Activated CD8-positive, alpha-beta memory T cell treated with anti-CD3 and anti-CD28 coated beads, Interleukin-2, amount 50 U/mL, for 24 hours (primary cell): ENCODE results near the gene STK32C.
"Not testable (repeated sequence)": the region's sequence is repeated elsewhere in the genome, so short reads cannot be mapped to it uniquely, and the experiment has no call there.

ENCODE experiments used
- DNase-seq: peaks from one replicate; pipeline ENCODE4 v3.0.0-alpha.2; 2020; ENCODE audit errors: extremely low read depth

STK32C gene

DNA sequence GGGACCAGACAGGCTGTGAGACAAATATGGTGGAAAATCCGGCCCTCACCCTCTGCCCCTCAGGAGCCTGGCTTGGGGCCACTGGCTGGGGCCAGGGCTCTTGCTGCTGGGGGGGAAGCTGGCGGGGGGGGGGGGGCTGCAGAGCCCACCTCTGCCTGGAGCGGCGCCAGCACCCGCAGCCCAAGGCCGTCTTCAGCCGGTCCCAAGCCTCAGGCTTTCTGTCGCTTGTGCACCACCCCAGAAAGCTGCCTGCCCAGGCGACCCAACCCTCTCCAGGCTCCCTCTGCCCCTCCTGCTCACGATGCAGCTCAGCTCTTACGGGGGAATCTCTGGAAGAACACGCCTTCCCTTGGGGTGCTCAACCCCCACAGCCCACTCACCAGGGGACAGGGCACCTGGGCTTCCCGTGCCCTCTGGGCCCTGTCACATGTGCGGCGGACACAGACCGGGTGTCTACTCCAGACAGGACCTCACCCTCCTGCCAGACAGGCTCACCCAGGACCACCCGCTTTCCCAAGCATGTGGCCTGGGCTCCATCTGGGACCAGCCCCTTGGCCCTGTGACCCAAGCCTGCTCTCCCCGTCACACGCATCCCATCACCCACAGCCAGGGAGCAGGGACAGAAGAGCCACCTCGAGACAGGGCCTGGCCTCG is 77.1 kb downstream of the STK32C start:
- DNase-seq, result no peak

DNA sequence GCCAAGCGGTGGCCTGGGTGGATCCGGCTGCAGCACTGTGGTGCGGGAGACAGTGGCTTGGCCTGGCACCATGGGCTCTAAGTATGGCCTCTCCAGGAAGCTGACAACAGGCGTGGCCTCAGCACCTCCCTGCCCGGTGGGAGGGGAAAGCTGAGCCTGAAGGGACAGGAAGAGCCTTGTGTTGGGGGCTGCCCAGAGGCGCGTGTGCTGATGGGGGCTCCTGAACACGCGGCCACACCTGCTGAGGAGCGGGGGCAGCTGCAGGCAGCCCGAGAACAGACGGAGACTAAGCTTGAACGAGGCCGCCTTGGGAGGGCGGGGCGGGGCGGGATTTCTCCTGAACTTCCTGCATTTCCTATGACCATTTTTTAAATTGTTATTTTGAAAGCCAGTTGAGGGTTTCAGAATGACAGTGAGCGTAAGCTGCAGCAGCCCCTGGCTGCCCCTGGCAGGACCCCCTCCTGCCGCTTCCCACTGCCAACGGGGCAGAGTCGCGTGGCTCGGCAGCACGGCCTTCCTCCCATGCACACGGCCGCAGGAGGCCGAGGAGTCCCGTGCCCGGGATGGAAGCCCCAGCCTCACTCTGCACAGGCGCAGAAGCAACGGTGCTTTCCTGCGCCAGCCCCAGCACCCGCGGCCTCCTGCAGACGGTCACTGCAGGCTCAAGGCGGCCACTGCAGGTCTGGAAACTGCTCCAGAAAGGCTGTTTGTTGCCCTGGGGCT is 77.8 kb downstream of the STK32C start:
- no peak for DNase-seq

GRCh38 chr10:132229096-132229495 is 78.7 kb downstream of the STK32C start:
- no peak for DNase-seq

DNA sequence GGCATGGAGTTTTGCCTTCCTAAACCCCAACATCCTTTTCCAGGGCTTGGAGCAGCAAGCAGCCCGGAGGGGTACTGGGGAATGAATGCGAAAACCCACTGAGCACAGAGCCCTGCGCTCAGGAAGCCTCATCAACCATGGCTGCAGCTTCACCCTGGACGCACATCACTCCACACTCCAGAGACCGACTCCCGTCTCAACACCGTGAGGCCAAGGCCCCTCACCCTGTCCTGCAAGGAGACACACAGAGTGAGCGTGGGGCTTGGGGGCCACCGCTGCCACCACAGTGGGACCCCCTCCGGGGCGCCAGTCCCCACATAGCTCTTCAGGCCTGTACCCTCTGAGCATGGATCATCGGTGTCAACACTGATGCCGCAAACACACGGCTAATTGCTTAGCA is 79.1 kb downstream of the STK32C start:
- DNase-seq, result no peak

- DNase-seq, result no peak
Observed at GRCh38 chr10:132227851-132228390, 79.8 kb downstream of the STK32C start.

GRCh38 chr10:132226586-132227405 is 81.0 kb downstream of the STK32C start:
- no peak for DNase-seq

DNA sequence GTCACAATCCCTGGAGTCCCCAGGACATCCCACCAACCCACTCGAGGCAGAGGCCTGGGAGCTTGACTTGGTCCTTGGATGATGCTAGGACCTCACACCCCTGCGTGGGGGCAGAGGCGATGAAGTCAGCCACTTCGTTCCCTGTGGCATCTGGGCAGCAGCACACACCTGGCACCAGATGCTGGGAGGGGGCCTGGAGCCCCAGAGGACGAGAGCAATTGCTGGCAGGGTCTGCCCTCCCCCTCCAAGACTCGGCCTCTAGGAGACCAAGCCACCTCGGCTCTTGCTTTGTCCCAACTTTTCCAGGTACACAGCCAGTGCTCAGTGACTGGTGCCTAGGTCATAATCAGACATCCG is 81.9 kb downstream of the STK32C start:
- no peak for DNase-seq

GRCh38 chr10:132225073-132225848 is 82.5 kb downstream of the STK32C start:
- DNase-seq, result no peak

GRCh38 chr10:132224343-132225072 is 83.2 kb downstream of the STK32C start:
- DNase-seq, result no peak

GRCh38 chr10:132223611-132224342 is 84.0 kb downstream of the STK32C start:
- DNase-seq, result no peak

DNA sequence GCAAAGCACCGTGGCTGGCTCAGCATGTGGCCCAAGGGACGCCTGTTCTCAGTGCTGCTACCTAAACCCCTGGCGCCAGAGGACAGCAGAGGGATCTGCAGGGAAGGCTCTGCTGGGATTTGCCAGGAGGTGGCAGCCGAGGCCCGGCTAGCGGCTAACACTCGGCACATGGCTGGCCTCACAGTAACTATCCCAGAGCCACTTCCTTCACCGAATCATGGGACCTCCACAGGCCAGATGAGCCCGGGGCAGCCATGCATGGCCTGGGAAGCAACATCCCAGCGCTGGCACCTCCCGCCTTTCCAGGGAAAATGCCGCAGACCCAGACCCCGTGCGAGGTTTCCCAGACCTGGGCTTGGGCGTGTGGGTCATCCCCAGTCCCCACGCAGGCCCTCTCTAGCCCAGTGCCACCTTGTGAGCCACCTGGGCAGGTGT is 84.6 kb downstream of the STK32C start:
- DNase-seq, result peak; percentile 12

DNA sequence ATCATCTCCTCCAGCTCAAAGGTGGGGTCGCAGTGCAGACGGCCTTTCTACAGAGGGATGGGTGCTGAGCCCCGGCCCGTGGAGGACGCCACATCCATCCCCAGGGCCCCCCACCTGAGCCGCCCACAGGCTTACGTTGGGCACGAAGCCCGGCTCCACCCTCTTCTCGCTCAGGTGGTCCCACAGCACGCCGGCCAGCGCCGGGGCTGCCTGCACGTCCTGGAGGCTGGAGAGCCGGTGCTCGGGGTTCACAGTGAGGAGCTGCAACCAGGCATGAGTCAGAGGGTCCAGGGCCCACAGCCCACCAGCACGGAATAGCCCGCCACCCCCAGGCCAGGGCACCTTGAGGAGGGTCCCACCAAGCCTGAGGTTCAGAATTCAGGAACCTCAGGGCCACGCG is 85.0 kb downstream of the STK32C start:
- no peak for DNase-seq

DNA sequence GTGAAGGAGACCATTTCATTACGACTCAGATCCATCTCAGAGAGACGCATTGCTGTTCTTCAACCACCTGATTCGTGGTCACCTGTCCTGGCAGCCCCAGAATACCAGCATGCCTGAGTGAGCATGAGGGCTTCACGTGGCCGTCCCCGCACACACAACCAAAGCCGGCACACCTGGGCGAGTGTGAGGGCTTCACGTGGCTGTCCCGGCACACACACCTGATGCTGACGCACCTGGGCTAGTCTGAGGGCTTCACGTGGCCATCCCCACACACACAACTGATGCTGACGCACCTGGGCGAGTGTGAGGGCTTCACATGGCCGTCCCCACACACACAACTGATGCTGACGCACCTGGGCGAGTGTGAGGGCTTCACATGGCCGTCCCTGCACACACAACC is 86.8 kb downstream of the STK32C start:
- DNase-seq, result not testable (repeated sequence)

GRCh38 chr10:132220061-132220460 is 87.7 kb downstream of the STK32C start:
- DNase-seq, result no peak

DNA sequence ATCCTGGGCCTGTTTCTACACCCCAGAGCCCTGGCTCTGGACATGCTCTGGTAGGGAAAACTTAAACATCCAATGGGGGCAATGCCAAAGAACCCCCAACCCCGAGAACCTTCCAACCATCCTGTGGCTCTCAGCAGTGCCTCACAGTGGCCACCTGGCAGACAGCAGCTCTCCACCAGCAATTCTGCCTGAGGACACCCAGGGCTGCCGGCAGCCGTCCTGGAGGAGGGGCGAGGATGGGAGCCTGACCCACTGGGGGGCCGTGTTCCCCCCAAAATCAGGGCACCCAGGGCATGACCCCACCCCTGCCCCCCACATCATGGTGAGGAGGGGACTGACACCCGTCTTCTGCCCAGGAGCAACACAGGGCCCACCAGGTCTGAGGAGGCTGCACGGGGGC is 88.3 kb downstream of the STK32C start:
- no peak for DNase-seq

- DNase-seq, result not testable (repeated sequence)
Observed at GRCh38 chr10:132216441-132216840, 91.3 kb downstream of the STK32C start.

DNA sequence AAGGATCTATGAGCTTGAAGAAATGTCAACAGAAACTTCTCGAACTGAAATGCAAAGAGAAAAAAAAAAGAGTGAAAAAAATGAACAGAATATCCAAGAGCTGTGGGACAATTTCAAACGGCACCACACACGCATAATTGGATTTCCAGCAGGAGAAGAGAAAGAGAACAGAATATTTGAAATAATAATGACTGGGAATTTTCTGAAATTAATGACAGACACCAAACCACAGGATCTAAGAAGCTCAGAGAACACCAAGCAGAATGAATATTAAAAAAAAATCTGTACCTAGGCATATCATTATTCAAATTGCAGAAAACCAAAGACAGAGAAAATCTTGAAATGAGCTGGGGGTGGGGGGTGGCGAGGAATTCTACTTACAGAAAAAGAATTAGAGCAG is 93.8 kb downstream of the STK32C start:
- no peak for DNase-seq

DNA sequence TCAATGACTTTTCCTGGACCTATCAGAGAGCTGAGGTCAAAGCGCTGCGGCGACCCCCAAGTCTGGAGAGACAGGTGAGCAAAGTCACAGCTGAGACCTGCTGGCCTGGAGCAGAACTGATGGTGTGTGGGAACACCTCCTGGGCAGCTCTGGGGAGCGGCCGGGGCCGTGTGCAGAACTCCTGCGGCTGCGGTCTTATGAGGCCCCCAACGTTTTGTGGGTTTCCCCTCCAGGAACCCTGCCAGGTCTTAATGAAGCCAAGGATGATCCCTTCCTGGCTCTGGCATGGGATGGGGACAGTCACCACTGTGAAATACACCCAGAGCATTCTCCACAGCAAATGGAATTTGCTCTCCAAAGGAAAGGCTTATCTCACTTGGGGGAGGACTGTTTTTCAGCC is 94.9 kb downstream of the STK32C start:
- DNase-seq, result no peak

DNA sequence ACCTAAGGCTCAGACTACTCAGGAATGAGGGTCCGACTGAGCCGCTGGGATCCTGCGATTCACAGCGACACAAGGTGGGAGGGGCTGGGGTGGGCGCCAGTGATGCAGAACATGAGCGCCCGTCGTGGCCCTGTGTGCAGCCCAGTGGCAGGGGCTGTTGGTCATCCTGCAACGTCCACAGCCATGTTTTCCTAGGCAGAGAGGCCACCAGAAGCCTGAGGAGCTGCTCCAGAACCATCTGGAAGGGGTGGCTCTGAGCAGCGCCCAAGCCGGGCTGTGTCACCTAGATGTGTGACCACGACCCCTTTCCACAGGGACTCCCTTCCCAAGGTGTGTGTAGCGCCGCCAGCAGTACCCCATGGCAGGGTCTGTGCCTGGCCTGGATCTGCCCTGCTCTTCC is 96.5 kb downstream of the STK32C start:
- no peak for DNase-seq

DNA sequence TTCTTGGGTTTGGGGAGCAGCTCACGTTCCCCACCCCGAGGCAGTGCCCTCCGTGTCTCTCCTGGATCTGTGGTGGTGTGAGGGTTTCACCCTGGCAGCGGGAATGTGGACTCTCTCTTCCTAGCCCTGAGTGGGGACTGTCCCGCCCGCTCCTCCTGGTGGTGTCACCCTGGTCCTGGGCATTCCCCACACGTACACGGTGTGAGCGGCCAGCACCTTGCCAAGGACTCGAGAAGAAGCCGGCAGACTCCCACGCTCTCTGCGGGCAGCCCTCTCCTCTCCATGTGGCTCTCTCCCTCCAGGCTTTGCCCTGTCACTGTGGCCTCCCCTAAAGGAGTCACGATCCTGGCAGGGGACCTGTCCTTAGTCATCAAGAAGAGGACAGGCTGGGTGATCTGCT is 97.0 kb downstream of the STK32C start:
- no peak for DNase-seq
